Central memory CD8-positive, alpha-beta T cell (primary cell): Measurements from ENCODE around the gene FOSL2.

Source experiments
- ATAC-seq: fragments of 150-1000 bp; cut with Tn5 transposase; replicated peaks from 2 replicates; pipeline ENCODE4 v1.10.0; 2022; ENCODE audit warnings: mild to moderate bottlenecking, moderate FRiP score, moderate number of reproducible peaks; ENCODE audit not compliant: poor library complexity, severe bottlenecking; ENCODE audit errors: extremely low read depth
- DNase-seq, 2 donors: peaks; one replicate each; pipeline ENCODE4 v3.0.0; 2021; ENCODE audit warnings: low spot score in 2 of 2
- H3K27ac Mint-ChIP-seq: one replicate; pipeline ENCODE4 v1.8.0; 2022; ENCODE audit warnings: low read depth, mild to moderate bottlenecking, moderate library complexity, mixed read lengths
- H3K27me3 Mint-ChIP-seq: one replicate; pipeline ENCODE4 v1.8.0; 2022; ENCODE audit warnings: mixed read lengths
- H3K36me3 Mint-ChIP-seq: one replicate; pipeline ENCODE4 v1.8.0; 2022; ENCODE audit warnings: mild to moderate bottlenecking, moderate library complexity, mixed read lengths; ENCODE audit not compliant: insufficient read depth
- H3K4me1 Mint-ChIP-seq: one replicate; pipeline ENCODE4 v1.8.0; 2022; ENCODE audit warnings: mixed read lengths
- H3K4me3 Mint-ChIP-seq: one replicate; pipeline ENCODE4 v1.8.0; 2022; ENCODE audit warnings: mild to moderate bottlenecking, moderate library complexity, mixed read lengths
- H3K9me3 Mint-ChIP-seq: one replicate; pipeline ENCODE4 v1.8.0; 2022; ENCODE audit warnings: mixed read lengths

The FOSL2 gene

GRCh38 chr2:28381225-28382180 lies 11.2 kb upstream of the FOSL2 start:
- ATAC-seq (no peak), DNase-seq (no peak)
- H3K9me3 Mint-ChIP-seq: no peaks in the 10 kb centered on the region
- peaks cover 30% of the 10 kb centered on the region for H3K4me1 Mint-ChIP-seq
- H3K36me3 Mint-ChIP-seq: peaks cover 2% of the 10 kb centered on the region
- H3K27me3 Mint-ChIP-seq: no peaks in the 10 kb centered on the region
- no peak overlapping the region for H3K4me3 Mint-ChIP-seq
- H3K27ac Mint-ChIP-seq: no peak overlapping the region

GRCh38 chr2:28382755-28383154 lies 9.9 kb upstream of the FOSL2 start:
- H3K27ac Mint-ChIP-seq: peak overlapping the region; percentile 4

GRCh38 chr2:28387082-28387960 lies 5.3 kb upstream of the FOSL2 start:
- DNase-seq (no peak), ATAC-seq (no peak)
- Mint-ChIP-seq H3K27me3 (no peaks in the 10 kb centered on the region), H3K9me3 (no peaks in the 10 kb centered on the region), H3K27ac (no peak overlapping the region), H3K4me1 (peaks cover 24% of the 10 kb centered on the region), H3K4me3 (no peak overlapping the region), H3K36me3 (peaks cover 13% of the 10 kb centered on the region)

More at GRCh38 chr2:28382755-28383154, 9.9 kb upstream of the FOSL2 start:
- H3K27me3 Mint-ChIP-seq: no peaks in the 10 kb centered on the region
- peaks cover 2% of the 10 kb centered on the region for H3K36me3 Mint-ChIP-seq
- DNase-seq: no peak
- no peak overlapping the region for H3K4me3 Mint-ChIP-seq
- peaks cover 26% of the 10 kb centered on the region for H3K4me1 Mint-ChIP-seq
- H3K9me3 Mint-ChIP-seq: no peaks in the 10 kb centered on the region
- ATAC-seq: no peak

- no peak overlapping the region for H3K4me3 Mint-ChIP-seq
- no peak overlapping the region for H3K27ac Mint-ChIP-seq
- peaks cover 31% of the 10 kb centered on the region for H3K36me3 Mint-ChIP-seq
- H3K4me1 Mint-ChIP-seq: peaks cover 25% of the 10 kb centered on the region
- H3K9me3 Mint-ChIP-seq: no peaks in the 10 kb centered on the region
- no peaks in the 10 kb centered on the region for H3K27me3 Mint-ChIP-seq
- DNase-seq: no peak
- no peak for ATAC-seq
Observed at GRCh38 chr2:28389399-28390240, 3.0 kb upstream of the FOSL2 start.

DNA sequence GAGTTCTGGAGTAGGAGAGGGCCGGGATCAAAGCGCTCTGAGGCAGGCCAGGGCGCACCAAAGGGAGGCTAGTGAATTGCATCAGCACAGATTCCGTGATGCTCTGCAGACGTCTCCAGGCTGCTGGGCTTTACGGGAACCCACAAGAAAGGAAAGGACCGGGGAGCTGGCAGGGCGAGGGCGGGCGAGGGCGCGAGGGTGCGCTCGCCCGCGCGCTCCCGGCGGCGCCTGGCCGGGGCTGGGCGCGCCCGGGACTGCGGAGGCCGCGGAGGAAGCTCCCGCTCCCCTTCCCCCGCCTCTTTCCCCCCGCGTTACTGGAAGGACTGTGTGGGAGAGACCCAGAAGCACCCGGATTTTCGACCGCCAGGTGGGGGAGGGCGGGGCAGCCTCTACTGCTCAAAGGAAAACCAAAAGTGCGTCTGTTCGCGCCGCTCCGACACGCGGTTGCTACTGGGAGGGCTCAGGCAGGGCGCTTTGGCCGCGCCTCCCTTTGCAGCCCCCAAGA lies 2.4 kb upstream of the FOSL2 start:
- no peak overlapping the region for H3K27ac Mint-ChIP-seq
- H3K27me3 Mint-ChIP-seq: no peaks in the 10 kb centered on the region
- H3K4me1 Mint-ChIP-seq: peaks cover 25% of the 10 kb centered on the region
- ATAC-seq: peak; percentile 33
- H3K9me3 Mint-ChIP-seq: no peaks in the 10 kb centered on the region
- H3K4me3 Mint-ChIP-seq: no peak overlapping the region
- peaks cover 33% of the 10 kb centered on the region for H3K36me3 Mint-ChIP-seq
- peak; percentile 76 to 81 for DNase-seq

- no peaks in the 10 kb centered on the region for H3K9me3 Mint-ChIP-seq
- H3K36me3 Mint-ChIP-seq: peaks cover 33% of the 10 kb centered on the region
- no peak overlapping the region for H3K27ac Mint-ChIP-seq
- peaks cover 25% of the 10 kb centered on the region for H3K4me1 Mint-ChIP-seq
- no peak overlapping the region for H3K4me3 Mint-ChIP-seq
- H3K27me3 Mint-ChIP-seq: no peaks in the 10 kb centered on the region
- ATAC-seq (no peak), DNase-seq (no peak)
Observed at GRCh38 chr2:28390746-28391563, 1.7 kb upstream of the FOSL2 start.

GRCh38 chr2:28391564-28392296 lies 928 bp upstream of the FOSL2 start:
- Mint-ChIP-seq H3K4me3 (no peak overlapping the region), H3K27ac (no peak overlapping the region)

DNA sequence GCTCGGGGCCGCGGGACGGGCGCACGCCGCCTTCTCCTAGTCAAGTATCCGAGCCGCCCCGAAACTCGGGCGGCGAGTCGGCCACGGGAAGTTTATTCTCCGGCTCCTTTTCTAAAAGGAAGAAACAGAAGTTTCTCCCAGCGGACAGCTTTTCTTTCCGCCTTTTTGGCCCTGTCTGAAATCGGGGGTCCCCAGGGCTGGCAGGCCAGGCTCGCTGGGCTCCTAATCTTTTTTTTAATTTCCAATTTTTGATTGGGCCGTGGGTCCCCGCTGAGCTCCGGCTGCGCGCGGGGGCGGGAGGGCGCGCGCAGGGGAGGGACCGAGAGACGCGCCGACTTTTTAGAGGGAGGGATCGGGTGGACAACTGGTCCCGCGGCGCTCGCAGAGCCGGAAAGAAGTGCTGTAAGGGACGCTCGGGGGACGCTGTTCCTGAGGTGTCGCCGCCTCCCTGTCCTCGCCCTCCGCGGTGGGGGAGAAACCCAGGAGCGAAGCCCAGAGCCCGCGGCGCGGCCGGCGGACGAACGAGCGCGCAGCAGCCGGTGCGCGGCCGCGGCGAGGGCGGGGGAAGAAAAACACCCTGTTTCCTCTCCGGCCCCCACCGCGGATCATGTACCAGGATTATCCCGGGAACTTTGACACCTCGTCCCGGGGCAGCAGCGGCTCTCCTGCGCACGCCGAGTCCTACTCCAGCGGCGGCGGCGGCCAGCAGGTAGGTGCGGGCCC lies 617 bp downstream of the FOSL2 start:
- no peak overlapping the region for H3K27ac Mint-ChIP-seq
- H3K36me3 Mint-ChIP-seq: peaks cover 39% of the 10 kb centered on the region
- peaks cover 29% of the 10 kb centered on the region for H3K4me1 Mint-ChIP-seq
- no peak overlapping the region for H3K4me3 Mint-ChIP-seq
- no peaks in the 10 kb centered on the region for H3K9me3 Mint-ChIP-seq
- no peaks in the 10 kb centered on the region for H3K27me3 Mint-ChIP-seq
- ATAC-seq: peak; percentile 3
- peak in 1 of 2 donors; percentile 56 for DNase-seq

More at GRCh38 chr2:28391564-28392296, 928 bp upstream of the FOSL2 start:
- ATAC-seq (peak; percentile 37), DNase-seq (peak in 1 of 2 donors; percentile 53)
- H3K27me3 Mint-ChIP-seq: no peaks in the 10 kb centered on the region
- H3K36me3 Mint-ChIP-seq: peaks cover 33% of the 10 kb centered on the region
- peaks cover 25% of the 10 kb centered on the region for H3K4me1 Mint-ChIP-seq
- no peaks in the 10 kb centered on the region for H3K9me3 Mint-ChIP-seq

GRCh38 chr2:28394331-28394877 lies 1.7 kb downstream of the FOSL2 start:
- H3K27ac Mint-ChIP-seq: no peak overlapping the region
- H3K4me1 Mint-ChIP-seq: peaks cover 35% of the 10 kb centered on the region
- no peaks in the 10 kb centered on the region for H3K9me3 Mint-ChIP-seq
- no peak for ATAC-seq
- no peak overlapping the region for H3K4me3 Mint-ChIP-seq
- no peak for DNase-seq
- H3K36me3 Mint-ChIP-seq: peaks cover 44% of the 10 kb centered on the region
- no peaks in the 10 kb centered on the region for H3K27me3 Mint-ChIP-seq

DNA sequence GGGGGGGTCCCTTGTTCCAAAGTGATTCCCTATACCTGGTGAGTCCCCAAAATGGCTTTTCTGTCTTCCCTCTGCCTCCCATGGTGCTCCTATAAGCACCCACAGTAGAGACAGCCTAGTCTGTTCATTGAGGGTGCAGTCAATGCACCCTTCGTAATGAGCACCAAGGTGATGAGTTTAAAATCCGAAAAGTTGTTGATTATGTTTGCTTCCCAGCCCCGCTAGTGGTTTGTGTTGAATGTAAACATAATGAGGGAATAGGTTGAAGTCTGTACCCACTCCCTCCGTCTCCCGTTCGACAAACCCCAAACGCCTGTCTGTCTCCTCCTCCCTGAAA lies 2.3 kb downstream of the FOSL2 start:
- H3K27ac Mint-ChIP-seq: no peak overlapping the region
- no peak overlapping the region for H3K4me3 Mint-ChIP-seq
- H3K36me3 Mint-ChIP-seq: peaks cover 41% of the 10 kb centered on the region
- no peaks in the 10 kb centered on the region for H3K9me3 Mint-ChIP-seq
- no peak for ATAC-seq
- no peaks in the 10 kb centered on the region for H3K27me3 Mint-ChIP-seq
- peaks cover 34% of the 10 kb centered on the region for H3K4me1 Mint-ChIP-seq
- DNase-seq: no peak
